HG03558 (cell line): ENCODE results near the gene CTAGE15.
"Not testable (repeated sequence)": the region's sequence is repeated elsewhere in the genome, so short reads cannot be mapped to it uniquely, and the experiment has no call there.

Experiments used
- ATAC-seq: cut with Tn5 transposase; IDR thresholded peaks from one replicate; pipeline ENCODE4 v1.9.1; 2021; ENCODE audit warnings: moderate number of reproducible peaks; ENCODE audit not compliant: unreplicated experiment; ENCODE audit errors: extremely low read depth

Gene CTAGE15, protein sequence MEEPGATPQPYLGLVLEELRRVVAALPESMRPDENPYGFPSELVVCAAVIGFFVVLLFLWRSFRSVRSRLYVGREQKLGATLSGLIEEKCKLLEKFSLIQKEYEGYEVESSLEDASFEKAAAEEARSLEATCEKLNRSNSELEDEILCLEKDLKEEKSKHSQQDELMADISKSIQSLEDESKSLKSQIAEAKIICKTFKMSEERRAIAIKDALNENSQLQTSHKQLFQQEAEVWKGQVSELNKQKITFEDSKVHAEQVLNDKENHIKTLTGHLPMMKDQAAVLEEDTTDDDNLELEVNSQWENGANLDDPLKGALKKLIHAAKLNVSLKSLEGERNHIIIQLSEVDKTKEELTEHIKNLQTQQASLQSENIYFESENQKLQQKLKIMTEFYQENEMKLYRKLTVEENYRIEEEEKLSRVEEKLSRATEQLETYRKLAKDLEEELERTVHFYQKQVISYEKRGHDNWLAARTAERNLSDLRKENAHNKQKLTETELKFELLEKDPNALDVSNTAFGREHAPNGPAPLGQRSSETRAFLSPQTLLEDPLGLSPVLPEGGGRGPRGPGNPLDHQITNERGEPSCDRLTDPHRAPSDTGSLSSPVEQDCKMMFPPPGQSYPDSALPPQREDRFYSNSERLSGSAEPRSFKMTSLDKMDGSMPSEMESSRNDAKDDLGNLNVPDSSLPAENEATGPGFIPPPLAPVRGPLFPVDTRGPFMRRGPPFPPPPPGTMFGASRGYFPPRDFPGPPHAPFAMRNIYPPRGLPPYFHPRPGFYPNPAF

DNA sequence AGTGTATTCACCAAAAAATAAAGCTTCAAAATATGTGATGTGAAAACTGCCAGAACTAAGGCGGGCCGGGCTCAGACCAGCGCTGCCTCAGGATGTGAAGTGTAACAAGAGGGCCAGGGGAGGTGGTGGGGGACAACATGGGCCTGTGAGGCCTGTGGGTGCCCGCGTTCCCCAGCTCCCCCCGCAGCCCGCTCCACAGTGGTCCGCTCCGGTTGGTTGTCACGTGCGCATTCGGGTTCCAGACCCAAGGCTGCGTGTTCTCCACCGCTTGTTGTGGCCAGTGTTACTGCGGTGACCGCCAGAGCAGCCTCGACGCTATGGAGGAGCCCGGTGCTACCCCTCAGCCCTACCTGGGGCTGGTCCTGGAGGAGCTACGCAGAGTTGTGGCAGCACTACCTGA is at the start of gene CTAGE15:
Gene CTAGE15, plus strand, starts transcription at position 301 of the 400 bp plus-strand sequence. Its CDS starts 17 bp downstream, at position 318.
- not testable (repeated sequence) for ATAC-seq

DNA sequence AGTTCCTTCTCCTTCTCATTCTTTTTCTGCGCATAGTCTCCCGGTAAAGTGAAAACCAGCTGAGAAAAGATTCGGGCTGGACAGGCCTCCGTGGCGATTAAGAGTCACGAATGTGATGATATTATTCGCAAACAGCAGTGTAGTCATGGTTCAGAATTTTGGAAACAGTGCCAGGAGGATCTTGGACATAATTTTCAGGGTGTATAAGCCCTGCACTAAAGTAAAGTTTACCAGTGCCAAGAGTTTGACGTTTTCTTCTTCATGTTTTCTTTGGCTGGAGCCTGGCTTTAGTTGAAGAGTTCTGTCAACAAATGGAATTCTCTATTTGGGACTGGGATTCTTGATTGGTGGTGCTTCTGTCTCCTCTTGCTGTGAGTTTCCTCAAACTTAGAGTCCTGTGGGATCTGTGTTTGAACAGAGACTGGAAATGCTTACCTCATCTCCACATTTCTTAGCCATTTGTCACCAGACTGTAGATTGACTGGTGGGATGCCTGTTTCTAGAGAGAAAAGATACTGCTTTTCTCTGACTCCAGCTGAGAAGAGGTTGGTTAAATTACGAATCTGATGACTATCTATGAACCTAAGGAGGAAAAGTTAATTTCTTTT is 49.2 kb upstream of the CTAGE15 start:
- ATAC-seq = not testable (repeated sequence)

DNA sequence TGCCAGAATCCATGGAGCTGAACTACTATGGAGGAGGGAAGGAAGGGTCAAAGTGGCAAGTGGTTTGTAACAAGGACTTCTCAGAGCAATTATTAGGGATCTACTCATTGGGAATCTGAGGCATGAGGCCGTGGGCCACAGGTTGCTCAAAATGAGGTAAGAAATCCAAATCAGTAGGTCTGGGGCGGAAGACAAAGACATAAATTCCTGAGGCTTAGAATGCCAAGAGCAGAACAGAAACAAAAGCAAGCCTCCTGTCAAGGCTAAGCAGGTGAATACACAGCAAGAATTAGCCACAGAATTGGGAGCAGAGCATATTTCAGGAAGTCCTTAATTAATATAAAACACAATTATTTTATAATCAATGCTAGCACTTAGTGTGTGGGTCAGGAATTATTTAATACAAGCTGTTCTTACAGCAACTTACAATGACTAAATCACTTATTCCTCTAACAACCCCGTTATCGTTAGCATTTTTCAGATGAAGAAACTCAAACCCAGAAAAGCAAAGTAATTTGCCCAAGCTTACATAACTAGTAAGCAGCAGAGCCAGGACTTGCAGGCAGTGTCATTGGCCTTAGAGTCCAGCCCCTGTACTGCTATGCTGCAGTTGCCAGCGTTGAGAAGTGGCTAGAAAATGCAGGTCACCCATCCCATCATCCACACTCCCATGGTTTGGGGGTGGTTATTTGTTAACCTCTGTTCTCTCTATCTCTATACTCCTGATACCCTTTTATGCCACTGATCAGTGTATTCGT is 40.3 kb upstream of the CTAGE15 start:
- not testable (repeated sequence) for ATAC-seq

DNA sequence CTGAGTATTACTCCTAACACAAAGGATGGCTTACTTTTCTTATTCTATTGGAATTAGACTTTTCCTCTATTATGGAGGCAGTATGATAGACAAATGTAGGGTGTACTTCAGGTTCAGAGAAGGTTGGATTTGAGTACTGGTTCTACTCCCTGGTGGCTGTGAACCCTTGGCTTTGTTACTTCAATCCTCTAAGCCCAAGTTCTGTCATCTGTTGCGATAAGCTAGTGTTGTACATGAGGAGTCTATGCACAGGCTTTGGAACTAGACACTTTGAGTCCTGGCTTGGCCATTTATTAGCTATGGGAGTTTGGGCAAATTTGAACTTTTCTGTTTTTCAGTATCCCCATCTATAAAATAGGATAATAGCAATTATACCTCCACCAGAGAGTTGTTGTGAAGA is 39.7 kb upstream of the CTAGE15 start:
- not testable (repeated sequence) for ATAC-seq

DNA sequence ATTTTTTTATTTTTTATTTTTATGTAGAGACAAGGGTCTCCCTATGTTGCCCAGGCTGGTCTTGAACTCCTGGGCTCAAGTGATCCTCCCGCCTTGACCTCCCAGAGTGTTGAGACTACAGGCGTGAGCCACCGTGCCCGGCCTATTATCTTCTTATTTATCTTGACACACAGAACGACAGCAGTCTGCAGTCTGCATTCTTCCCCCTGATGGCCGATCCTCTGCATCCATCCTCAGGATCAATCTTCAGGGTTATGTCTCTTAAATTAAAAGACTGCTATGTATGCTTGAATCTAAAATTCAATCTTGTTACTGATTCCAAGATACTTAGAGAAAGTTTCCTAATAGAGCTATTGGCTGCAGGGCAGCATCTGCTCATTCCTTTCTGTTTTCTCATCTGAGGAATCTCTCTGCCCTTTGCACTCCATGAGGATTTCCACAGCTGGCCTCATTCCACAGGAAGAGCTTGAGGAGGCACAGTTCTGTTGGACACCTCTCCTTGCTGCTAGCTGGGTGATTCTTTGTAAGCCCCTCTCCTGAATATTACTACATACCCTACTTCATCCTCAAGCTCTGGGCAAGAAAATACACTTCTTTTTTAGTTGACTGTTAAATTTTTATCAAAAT is 38.3 kb upstream of the CTAGE15 start:
- ATAC-seq = not testable (repeated sequence)

DNA sequence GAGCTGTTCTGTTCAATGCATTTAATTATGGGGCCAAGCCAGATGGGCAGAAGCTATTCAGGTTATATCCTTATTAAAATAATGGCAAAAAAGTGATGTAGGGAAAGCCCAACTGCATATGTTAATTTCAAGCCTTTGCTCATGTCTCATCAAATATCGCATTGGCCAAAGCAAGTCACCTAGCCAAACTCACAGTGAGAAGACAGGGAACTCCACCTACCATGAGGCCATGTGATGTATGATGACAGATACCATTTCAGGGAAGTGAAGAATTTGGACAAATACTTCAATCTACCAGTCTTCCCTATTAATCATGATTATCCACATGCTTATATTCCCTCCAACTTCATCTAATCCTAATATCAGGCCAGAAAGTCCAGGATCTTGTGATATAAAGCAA is 35.2 kb upstream of the CTAGE15 start:
- ATAC-seq = not testable (repeated sequence)

DNA sequence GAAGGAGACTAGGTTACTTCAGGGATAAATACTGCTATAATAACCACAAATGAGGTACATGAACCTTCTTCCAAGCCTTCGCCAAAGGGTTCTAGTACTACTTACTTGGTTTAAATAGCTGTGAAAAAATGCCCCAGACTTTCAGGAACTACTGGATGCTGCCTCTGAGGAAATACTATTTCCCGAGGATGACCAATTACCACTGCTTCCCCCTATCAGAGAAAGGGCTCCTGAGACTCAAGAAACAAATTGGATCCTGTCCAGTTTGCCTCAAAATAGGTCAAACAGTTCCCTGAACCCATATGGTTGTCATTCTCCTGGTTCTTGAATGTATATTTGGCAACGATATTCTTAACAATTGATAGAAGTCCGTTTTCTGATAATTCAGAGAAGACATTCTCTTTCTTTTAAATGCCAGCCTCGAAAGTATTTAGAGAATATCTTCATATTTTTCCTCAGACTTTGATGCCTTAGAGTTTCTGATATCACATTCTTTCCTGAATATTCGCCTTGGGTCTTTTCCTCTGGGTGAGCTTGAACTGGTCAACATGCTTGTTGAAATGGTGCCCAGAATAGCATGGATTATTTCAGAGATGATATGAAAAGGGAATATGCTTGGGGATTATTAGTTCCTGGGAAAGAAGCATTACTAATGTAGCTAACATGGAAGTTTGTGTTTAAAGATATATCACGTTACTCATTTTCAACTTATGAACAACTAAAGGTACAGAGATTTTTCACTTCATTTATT is 28.1 kb upstream of the CTAGE15 start:
- ATAC-seq = not testable (repeated sequence)

DNA sequence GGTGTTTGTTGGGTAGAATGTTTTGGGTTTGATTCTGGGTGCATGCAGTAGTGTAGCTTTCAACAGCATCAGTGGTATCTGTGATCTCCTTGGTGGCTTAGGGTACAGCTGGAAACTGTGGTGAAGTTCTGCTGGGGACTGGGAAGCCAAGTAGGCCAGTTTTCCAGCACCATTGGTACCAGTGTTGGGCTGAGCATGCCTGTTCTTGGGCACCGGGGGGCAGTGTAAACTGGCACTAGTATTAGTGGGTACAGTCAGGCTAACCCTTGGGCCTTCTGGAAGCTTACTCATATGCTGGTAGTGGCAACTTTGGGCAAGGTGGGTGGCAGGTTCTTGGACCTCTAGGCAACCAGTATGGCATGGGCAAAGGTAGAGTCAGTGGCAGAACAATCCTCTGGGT is 15.6 kb upstream of the CTAGE15 start:
- not testable (repeated sequence) for ATAC-seq

DNA sequence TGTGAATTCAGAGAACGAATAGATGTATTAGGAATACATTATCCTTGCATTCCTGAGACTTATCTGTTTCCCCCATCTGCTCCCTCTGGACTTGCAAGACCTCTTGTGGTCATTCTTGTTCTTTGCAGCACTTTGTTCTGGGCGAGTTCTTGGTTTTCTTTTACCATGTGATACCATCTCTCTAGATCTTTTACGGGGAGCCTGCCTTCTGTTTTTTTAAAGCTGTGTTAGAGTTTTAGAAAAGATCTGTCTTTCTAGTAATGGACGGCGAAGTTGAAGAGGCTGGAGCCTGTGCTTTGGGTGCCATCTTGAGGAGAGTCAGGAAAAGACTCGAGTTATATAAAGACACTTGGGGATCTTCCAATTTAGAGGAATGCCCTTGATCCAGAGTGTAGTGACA is 8.3 kb upstream of the CTAGE15 start:
- not testable (repeated sequence) for ATAC-seq

DNA sequence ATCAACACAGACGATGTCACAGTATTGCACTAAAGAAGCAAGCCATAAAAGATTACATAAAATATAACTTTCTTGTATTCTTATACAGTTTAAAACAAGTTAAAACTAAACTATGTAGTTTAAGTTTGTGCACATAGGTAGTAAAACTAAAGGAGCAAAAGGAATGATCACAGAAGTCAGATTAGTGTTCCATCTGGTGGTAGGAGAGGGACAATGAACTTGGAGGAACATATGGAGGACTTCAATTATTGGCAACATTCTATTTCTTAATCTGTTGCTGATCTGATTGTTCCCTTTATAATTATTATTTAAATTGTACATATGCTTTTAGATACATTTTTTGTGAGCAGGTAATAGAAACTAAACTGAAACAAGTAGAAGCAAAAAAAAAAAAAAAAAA is 5.6 kb upstream of the CTAGE15 start:
- ATAC-seq = not testable (repeated sequence)

DNA sequence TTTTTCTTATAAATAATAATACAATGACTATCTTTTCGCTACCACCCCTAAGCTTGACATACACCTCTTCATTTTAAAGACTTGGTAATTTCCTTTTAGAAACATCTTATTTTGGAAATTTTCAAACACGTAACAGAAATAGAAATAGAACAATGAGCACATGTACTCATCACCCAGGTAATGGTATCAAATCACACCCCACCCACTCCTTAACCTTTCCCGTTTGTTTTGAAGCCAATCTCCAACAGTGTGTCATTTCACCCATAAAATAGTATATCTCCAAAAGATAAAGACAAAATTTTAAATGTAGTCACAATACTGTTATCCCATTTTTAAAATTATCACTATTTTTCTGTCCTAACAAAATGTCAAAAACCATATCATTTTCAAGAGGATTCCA is 16.6 kb downstream of the CTAGE15 start:
- not testable (repeated sequence) for ATAC-seq

DNA sequence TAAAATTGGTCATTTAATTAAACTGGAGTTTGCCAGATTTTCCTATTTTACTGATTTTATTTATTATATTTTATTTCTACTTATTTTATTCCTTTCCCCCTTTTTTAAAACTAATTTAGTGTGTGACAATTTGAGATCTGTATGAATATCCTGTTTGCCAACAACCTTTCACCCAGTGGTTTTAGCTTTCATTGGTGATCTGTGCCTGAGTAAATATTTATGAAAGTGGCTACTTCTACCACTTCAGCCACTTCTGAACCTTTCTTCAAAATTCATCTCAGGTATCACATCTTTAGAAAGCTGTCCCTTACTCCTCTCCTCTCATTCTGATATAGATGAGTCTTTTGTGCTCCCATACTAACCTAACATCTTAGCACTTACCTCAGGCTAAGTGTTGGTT is 18.3 kb downstream of the CTAGE15 start:
- ATAC-seq = not testable (repeated sequence)

DNA sequence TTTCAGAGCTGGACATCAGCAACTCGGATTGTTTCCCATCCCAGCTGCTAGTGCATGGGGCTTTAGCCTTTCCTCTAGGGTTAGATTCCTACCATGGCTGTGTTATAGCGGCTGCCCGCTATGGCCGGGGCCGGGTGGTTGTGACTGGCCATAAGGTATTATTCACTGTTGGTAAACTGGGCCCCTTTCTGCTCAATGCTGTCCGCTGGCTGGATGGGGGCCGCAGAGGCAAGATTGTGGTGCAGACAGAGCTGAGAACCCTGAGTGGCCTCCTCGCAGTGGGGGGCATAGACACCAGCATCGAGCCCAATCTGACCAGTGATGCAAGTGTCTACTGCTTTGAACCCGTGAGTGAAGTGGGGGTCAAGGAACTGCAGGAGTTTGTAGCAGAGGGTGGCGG is 26.5 kb downstream of the CTAGE15 start:
- not testable (repeated sequence) for ATAC-seq

DNA sequence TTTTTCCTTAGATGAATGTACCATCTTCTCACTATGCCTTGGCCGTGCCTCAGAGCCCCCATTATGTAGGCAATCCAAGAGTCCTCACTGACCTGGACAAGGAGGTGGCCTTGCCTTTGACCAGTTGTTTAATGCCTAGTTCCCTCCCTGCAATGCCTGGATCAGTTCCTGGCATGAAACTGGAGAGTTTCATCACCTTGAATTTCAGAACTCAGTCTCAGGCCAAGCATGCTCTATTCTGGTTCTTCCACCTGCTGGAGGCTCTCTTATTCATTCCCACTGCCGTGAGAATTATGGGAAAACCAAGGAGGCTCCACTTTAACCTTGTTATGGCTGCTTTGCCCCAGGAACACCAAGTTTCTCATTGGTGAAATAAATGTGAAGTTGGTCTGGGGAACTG is 31.9 kb downstream of the CTAGE15 start:
- ATAC-seq = not testable (repeated sequence)

DNA sequence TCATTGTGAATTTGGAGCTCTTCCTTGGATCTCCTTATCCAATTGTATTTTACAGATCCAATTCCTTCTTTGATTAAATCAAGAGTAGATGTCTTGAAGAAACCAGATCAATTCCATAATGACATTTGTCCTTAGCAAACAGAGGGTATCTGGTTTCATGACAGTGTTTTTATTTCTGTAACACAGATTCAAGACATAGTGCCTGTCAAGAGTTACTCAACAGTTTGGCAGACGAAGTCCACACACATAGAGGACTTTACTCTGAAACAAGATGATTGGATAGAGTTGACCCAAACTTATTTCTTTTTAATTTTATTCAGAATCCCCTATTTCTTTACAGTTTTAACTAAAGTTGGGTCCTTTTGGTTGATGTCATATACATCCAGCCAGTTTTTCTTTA is 34.5 kb downstream of the CTAGE15 start:
- ATAC-seq = not testable (repeated sequence)

DNA sequence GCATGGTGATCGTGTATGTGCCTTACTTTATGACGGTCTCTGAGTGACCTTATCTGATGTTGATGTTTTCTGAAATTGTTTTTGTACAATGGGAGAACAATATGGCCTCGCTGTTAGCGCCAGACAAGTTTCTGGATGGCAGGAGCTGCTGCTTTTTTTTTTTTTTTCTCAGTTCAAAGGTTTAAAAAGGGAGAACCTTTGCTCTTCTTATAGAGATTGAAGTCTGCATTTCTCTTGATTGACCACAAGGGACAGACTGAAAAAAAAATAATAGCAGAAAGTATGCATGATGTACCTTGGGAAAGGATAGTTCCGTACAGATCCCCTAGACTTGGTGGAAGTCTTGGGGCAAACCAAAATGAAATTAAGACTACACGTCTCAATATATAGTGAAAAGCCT is 43.9 kb downstream of the CTAGE15 start:
- not testable (repeated sequence) for ATAC-seq

DNA sequence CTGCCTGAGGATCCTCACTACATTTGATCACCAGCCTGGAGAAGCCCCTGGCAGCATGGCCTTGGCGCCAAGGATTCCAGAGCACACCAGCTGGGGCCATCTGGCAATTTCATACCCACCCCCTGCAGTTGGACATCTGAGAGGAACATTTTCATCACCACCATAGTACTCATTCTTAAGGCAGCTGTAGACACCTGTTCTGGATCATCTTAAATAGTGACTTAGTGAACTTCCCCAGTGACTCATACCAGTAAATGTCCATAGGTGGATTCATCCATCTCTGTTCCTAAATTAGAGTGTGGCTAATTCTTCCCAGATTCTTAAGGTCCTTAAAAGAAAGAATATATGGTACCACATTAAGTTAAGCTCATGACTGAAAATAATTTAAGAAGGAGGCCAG is 45.6 kb downstream of the CTAGE15 start:
- not testable (repeated sequence) for ATAC-seq

DNA sequence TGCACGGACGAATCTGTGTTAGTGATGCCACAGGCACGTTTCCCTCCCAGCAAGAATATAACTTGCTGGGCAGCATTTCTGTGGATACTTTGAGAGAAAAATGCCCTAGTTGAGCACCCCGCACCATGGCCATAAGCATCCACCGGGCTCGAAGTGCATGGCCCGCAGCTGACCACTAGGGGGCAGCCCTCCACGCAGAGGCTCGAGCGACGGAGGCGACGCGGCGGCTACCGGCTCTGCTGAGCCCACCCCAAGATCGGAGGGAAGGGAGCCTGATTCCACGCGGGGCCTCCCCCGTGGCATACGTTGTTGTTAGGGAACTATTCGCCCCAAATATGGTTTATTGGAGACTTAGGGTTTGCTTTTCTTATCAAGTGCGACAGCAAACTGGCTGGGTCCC is 48.5 kb downstream of the CTAGE15 start:
- not testable (repeated sequence) for ATAC-seq

DNA sequence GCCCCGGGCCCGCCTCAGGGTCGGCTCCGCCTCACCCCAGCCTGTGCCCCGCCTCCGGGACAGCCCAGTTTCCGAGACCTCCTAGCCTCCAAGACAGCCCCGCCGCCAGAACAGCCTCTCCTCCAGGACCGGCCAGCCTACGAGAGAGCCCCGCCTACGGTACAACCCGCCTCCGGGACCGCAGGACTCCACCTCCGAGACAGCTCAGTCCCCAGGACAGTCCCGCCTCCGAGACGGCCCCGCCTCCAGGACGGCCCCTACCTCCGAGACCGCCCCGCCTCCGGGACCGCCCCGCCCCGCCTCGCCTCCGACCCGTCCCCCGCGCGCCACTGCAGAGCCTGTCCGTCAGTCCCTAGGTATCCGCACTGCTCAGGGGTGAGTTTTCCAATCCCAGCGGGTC is 49.0 kb downstream of the CTAGE15 start, which contains the start of gene TCAF2:
Gene TCAF2, plus strand, starts transcription at position 329 of the 400 bp plus-strand sequence.
- ATAC-seq = peak; percentile 70
